Sigmoid colon (tissue), 7 donors: ENCODE data around the gene UVRAG. TPM values are rescaled to one million over a fixed set of nuclear protein-coding genes. Genes with fewer than 3 reads are reported as not detected.
"Not testable (repeated sequence)": the region's sequence is repeated elsewhere in the genome, so short reads cannot be mapped to it uniquely, and the experiment has no call there.

Experiments used
- DNase-seq: peaks from one replicate; pipeline ENCODE4 v3.0.0-alpha.2; 2019
- H3K27ac ChIP-seq, 4 donors: fragments of 200-600 bp; sonication (generic); one replicate each; pipeline ENCODE4 v1.5.1; 2016 to 2019; ENCODE audit warnings: mild to moderate bottlenecking in 1 of 4
- H3K27me3 ChIP-seq, 3 donors: fragments of 200-600 bp; sonication (generic); one replicate each; pipeline ENCODE4 v1.5.1; 2019; ENCODE audit warnings: mild to moderate bottlenecking in 1 of 3
- H3K36me3 ChIP-seq, 4 donors: fragments of 200-600 bp; sonication (generic); one replicate each; pipeline ENCODE4 v1.5.1; 2016 to 2019
- H3K4me1 ChIP-seq, 4 donors: fragments of 200-600 bp; sonication (generic); one replicate each; pipeline ENCODE4 v1.5.1; 2017 to 2019
- H3K4me3 ChIP-seq, 4 donors: fragments of 200-600 bp; sonication (generic); one replicate each; pipeline ENCODE4 v1.5.1; 2017 to 2019; ENCODE audit warnings: mild to moderate bottlenecking in 2 of 4, moderate library complexity in 1 of 4
- H3K9me3 ChIP-seq, 4 donors: fragments of 200-600 bp in 3 of 4; sonication (generic) in 3 of 4; one replicate each; pipeline versions ENCODE4 v1.5.1 to v1.6.1; 2013 to 2019
- EP300 ChIP-seq, 4 donors: sonication (generic); formaldehyde crosslinking; IDR thresholded peaks; one replicate each; pipeline ENCODE4 v1.6.1; 2017; ENCODE audit warnings: antibody characterized with exemption in 4 of 4
- POLR2A ChIP-seq, 2 donors: fragments of 450-650 bp; IDR thresholded peaks; one replicate each; pipeline ENCODE4 v1.6.1; 2016; ENCODE audit warnings: antibody characterized with exemption in 2 of 2, mild to moderate bottlenecking in 2 of 2, moderate library complexity in 2 of 2
- POLR2AphosphoS5 ChIP-seq, 4 donors: sonication (generic); formaldehyde crosslinking; IDR thresholded peaks; one replicate each; pipeline ENCODE4 v1.6.1; 2017; ENCODE audit warnings: antibody characterized with exemption in 4 of 4
- WGBS, 2 donors: extraction: QIAGEN DNeasy Blood & Tissue Kit; methylation state at CpG; one replicate each; pipeline ENCODE4 v1.1.7; 2013; 5-methylcytosine and 5-hydroxymethylcytosine counted together
- intact Hi-C: fragments of 100-400 bp; cut with DNase I; formaldehyde crosslinking; loops from one replicate; pipeline ENCODE4 v1.15.1; 2023
- polyA plus RNA-seq, 3 donors: library from polyadenylated mRNA; stranded (reverse); fragments of 200-250 nt; gene quantifications; one replicate each; pipeline ENCODE4 v1.2.3, GENCODE V29; 2013
- total RNA-seq, 4 donors: library from RNA; depleted of rRNA; stranded (reverse); fragments of >200 nt; gene quantifications; one replicate each; pipeline ENCODE4 v1.1.0, GENCODE V29; 2016
- TF ChIP-seq, protein P1 (sequence below), 4 experiments: fragments of 450-650 bp in 3 of 4; fragments of 200-600 bp in 1 of 4; IDR thresholded peaks; one replicate each; pipeline ENCODE4 v1.5.1; 2016 to 2019; ENCODE audit warnings: antibody characterized with exemption in 4 of 4, mild to moderate bottlenecking in 3 of 4, moderate library complexity in 2 of 4
- donor health status: healthy with polysubstance abuse.
- donor health status: Bipolar disorder and iron deficiency.
- donor health status: healthy.

Gene UVRAG
- total and polyA plus RNA-seq, 7 donors: 4.9 to 43.2 (median 29.3) TPM

DNA sequence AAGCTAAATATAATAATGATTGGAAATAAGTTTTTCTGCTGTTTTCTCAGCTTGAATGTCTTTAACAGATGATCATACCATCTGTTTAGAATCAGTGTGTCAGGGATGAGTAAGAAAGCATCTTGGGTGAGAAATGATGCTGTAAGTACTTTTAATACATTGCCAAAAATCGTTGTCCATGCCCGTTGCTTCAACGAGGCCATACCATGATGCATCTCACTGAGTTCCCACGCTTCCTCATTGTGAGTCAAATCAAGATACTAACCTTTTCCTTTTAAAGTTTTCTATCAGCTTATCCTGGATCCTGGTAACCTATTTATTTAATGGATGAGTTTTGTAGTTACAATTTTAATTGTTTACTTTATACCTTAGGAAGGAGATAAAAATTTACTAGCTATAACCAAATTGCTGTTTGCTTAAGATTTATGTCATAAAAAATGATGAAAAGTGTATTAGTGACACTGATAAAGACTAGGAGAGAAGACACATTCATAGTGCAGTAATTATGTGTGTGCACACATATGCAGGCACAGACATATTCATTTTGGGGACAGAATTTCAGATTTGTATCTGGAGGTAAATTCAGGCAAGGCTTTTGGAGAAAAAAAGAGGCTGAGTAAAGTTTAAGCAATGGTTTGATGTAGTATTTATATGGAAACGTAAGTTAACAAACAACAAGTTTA, 154.8 kb downstream of the UVRAG start:
- Histone ChIP-seq H3K9me3 (no peaks in the 10 kb centered on the region), H3K27me3 (no peaks in the 10 kb centered on the region), H3K36me3 (no peaks in the 10 kb centered on the region), H3K4me1 (peaks cover 0 to 26% (median 15%) of the 10 kb centered on the region in 4 donors), H3K4me3 (no peak overlapping the region), H3K27ac (no peak overlapping the region)
- intact Hi-C loops: no loop called here
- no peak for DNase-seq
- 37 to 70% methylated on average over 5 of the region's 5 CpGs for WGBS, 2 donors
- TF ChIP-seq, protein P1, sequence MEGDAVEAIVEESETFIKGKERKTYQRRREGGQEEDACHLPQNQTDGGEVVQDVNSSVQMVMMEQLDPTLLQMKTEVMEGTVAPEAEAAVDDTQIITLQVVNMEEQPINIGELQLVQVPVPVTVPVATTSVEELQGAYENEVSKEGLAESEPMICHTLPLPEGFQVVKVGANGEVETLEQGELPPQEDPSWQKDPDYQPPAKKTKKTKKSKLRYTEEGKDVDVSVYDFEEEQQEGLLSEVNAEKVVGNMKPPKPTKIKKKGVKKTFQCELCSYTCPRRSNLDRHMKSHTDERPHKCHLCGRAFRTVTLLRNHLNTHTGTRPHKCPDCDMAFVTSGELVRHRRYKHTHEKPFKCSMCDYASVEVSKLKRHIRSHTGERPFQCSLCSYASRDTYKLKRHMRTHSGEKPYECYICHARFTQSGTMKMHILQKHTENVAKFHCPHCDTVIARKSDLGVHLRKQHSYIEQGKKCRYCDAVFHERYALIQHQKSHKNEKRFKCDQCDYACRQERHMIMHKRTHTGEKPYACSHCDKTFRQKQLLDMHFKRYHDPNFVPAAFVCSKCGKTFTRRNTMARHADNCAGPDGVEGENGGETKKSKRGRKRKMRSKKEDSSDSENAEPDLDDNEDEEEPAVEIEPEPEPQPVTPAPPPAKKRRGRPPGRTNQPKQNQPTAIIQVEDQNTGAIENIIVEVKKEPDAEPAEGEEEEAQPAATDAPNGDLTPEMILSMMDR (IDR thresholded peaks at IDR 0.05): no peak
- TF ChIP-seq EP300 (IDR thresholded peaks at IDR 0.05): no peak
- TF ChIP-seq POLR2AphosphoS5 (IDR thresholded peaks at IDR 0.05): no peak
- no peak for TF ChIP-seq POLR2A (IDR thresholded peaks at IDR 0.05)

DNA sequence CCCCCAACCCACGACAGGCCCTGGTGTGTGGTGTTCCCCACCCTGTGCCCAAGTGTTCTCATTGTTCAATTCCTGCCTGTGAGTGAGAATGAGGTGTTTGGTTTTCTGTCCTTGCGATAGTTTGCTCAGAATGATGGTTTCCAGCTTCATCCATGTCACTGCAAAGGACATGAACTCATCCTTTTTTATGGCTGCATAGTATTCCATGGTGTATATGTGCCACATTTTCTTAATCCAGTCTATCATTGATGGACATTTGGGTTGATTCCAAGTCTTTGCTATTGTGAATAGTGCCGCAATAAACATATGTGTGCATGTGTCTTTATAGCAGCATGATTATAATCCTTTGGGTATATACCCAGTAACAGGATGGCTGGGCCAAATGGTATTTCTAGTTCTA, 158.7 kb downstream of the UVRAG start:
- 95 to 96% methylated on average over 3 of the region's 3 CpGs for WGBS, 2 donors
- H3K9me3 ChIP-seq, H3K27ac ChIP-seq, H3K36me3 ChIP-seq, H3K4me3 ChIP-seq, H3K4me1 ChIP-seq, DNase-seq, H3K27me3 ChIP-seq, intact Hi-C loops: not testable (repeated sequence)

DNA sequence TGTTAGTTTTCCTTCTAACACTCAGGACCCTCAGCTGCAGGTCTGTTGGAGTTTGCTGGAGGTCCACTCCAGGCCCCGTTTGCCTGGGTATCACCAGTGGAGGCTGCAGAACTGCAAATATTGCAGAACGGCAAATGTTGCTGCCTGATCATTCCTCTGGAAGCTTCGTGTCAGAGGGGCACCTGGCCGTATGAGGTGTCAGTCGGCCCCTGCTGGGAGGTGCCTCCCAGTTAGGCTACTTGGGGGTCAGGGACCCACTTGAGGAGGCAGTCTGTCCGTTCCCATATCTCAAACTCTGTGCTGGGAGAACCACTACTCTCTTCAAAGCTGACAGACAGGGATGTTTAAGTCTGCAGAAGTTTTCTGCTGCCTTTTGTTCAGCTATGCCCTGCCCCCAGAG, 164.1 kb downstream of the UVRAG start:
- H3K9me3 ChIP-seq, H3K4me3 ChIP-seq, DNase-seq, H3K27me3 ChIP-seq, H3K4me1 ChIP-seq, H3K27ac ChIP-seq, H3K36me3 ChIP-seq, intact Hi-C loops: not testable (repeated sequence)
- WGBS, 2 donors: 93 to 97% methylated on average over 6 of the region's 6 CpGs

DNA sequence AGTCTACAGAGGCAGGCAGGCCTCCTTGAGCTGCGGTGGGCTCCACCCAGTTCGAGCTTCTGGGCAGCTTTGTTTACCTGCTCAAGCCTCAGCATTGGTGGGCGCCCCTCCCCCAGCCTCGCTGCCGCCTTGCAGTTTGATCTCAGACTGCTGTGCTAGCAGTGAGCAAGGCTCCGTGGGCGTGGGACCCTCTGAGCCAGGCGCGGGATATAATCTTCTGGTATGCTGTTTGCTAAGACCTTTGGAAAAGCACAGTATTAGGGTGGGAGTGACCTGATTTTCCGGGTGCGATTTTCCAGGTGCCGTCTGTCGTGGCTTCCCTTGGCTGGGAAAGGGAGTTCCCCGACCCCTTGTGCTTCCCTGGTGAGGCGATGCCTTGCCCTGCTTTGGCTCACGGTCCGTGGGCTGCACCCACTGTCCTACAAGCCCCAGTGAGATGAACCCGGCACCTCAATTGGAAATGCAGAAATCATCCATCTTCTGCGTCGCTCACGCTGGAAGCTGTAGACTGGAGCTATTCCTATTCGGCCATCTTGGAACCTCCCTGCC, 164.5 kb downstream of the UVRAG start:
- H3K27me3 ChIP-seq, H3K4me3 ChIP-seq, H3K27ac ChIP-seq, DNase-seq, H3K4me1 ChIP-seq, intact Hi-C loops, H3K9me3 ChIP-seq: not testable (repeated sequence)
- WGBS, 2 donors: 91 to 95% methylated on average over 22 of the region's 22 CpGs
- peaks cover 0 to 12% (median 2%) of the 10 kb centered on the region in 4 donors for H3K36me3 ChIP-seq

DNA sequence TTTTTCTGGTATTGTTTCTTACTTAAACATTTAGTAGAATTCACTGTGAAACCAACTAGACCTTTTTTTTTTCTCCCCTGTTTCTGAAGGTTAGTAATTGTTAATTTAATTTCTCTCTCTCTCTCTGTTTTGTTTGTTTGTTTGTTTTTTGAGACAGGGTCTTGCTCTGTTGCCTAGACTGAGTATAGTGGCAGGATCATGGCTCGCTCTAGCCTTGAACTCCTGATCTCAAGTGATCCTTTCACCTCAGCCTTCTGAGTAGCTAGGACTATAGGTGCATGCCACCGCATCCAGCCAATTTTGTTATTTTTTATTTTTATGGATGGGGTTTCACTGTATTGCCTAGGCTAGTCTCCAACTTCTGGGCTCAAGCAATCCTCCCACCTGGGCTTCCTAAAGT, 165.0 kb downstream of the UVRAG start:
- no peak overlapping the region for H3K27ac ChIP-seq
- no peak for DNase-seq
- peaks cover 0 to 6% (median 0%) of the 10 kb centered on the region in 4 donors for H3K4me1 ChIP-seq
- H3K27me3 ChIP-seq: no peaks in the 10 kb centered on the region
- no peak overlapping the region for H3K4me3 ChIP-seq
- intact Hi-C loops: no loop called here
- WGBS, 2 donors: 95 to 99% methylated on average over 2 of the region's 2 CpGs
- no peak for TF ChIP-seq EP300 (IDR thresholded peaks at IDR 0.05)
- no peak for TF ChIP-seq POLR2A (IDR thresholded peaks at IDR 0.05)
- TF ChIP-seq, protein P1 (IDR thresholded peaks at IDR 0.05): no peak
- TF ChIP-seq POLR2AphosphoS5 (IDR thresholded peaks at IDR 0.05): no peak
- no peaks in the 10 kb centered on the region for H3K9me3 ChIP-seq
- peaks cover 0 to 12% (median 2%) of the 10 kb centered on the region in 4 donors for H3K36me3 ChIP-seq

DNA sequence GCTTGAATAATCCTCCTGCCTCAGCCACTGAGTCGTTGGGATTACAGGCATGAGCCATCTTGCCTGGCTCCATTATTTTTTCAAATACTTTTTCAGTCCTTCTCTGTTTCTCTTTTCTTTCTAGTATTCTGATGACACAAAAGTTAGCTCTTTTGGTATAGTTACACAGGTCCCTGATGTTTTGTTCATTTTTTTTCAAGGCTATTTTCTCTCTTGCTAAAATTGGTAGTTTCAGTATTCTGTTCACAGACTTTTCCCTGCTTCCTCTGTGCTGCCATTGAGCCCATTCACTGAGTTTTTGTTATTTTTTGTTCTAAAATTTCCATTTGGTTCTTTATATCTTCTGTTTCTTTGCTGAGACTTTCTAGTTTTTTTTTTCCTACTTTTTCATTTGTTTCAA, 166.5 kb downstream of the UVRAG start:
- H3K36me3 ChIP-seq: peaks cover 0 to 12% (median 2%) of the 10 kb centered on the region in 4 donors
- H3K27ac ChIP-seq: no peak overlapping the region
- TF ChIP-seq POLR2AphosphoS5 (IDR thresholded peaks at IDR 0.05): no peak
- H3K9me3 ChIP-seq: no peaks in the 10 kb centered on the region
- intact Hi-C loops: no loop called here
- WGBS, 2 donors: 91% methylated on average over 1 of the region's 1 CpG
- no peaks in the 10 kb centered on the region for H3K27me3 ChIP-seq
- H3K4me3 ChIP-seq: no peak overlapping the region
- no peak for DNase-seq
- peaks cover 0 to 6% (median 0%) of the 10 kb centered on the region in 4 donors for H3K4me1 ChIP-seq

DNA sequence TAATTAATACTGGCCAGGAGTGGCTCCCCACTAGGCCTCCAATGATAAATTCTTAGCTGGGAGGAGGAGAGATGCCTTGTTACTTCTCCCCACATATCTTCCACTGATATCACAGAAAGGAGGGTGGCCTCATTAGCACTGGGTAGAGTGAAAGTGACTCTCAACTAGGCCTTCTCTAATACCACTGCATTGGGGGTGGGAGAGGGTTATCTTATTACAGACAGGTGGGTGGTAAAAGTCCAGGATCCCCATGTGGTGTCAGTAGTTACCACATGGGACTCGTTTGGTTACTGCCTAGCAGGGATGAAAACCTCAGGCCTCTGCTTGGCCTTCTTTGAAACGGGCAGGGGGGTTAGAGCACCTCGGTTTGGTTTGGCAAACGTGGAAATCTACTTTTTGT, 167.3 kb downstream of the UVRAG start:
- H3K27me3 ChIP-seq: no peaks in the 10 kb centered on the region
- no peak overlapping the region for H3K27ac ChIP-seq
- WGBS, 2 donors: 92 to 95% methylated on average over 4 of the region's 4 CpGs
- H3K36me3 ChIP-seq: peaks cover 0 to 12% (median 2%) of the 10 kb centered on the region in 4 donors
- peaks cover 0 to 6% (median 0%) of the 10 kb centered on the region in 4 donors for H3K4me1 ChIP-seq
- H3K4me3 ChIP-seq: no peak overlapping the region
- no peak for DNase-seq
- TF ChIP-seq, protein P1 (IDR thresholded peaks at IDR 0.05): no peak
- TF ChIP-seq EP300 (IDR thresholded peaks at IDR 0.05) (no peak), POLR2A (IDR thresholded peaks at IDR 0.05) (no peak), POLR2AphosphoS5 (IDR thresholded peaks at IDR 0.05) (no peak)
- intact Hi-C loops: no loop called here
- H3K9me3 ChIP-seq: no peaks in the 10 kb centered on the region
